GM19372 (cell line): ENCODE measurements around the gene CRB1.

Source experiments
- ATAC-seq: cut with Tn5 transposase; IDR thresholded peaks from one replicate; pipeline ENCODE4 v1.9.1; 2021; ENCODE audit warnings: mild to moderate bottlenecking, low read depth, moderate library complexity; ENCODE audit not compliant: unreplicated experiment

Gene CRB1

GRCh38 chr1:197342044-197342565 lies 74.1 kb downstream of the CRB1 start:
- ATAC-seq, result no peak

GRCh38 chr1:197342669-197343068 lies 74.6 kb downstream of the CRB1 start:
- no peak for ATAC-seq

DNA sequence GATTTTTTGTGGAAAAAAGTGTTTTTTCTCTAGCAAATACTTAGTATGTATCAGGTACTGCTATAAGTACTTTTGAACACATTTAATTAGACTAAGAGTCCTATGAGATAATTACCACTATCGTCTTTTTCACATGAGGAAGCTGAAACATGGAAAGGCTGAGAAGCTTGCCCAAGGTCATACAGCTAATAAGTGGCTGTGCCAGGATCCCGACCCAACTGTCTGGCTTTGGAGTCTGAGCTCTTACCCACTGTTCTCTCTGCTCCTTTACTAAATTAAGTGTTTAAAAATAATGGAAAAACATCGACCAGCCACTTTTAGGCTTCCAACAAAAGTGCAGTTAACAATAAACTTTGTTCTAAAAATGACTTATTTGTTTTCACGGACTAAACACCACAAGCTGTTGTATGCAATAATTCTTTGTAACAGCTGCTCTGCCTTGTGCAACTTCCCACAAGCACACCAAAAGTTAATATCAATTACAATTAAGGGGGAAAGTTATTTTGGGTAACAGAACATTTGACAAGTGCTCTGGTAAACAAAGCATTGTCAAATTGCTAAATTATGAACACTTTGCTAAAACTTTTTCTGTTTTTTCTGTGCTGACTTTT lies 75.7 kb downstream of the CRB1 start:
- no peak for ATAC-seq

DNA sequence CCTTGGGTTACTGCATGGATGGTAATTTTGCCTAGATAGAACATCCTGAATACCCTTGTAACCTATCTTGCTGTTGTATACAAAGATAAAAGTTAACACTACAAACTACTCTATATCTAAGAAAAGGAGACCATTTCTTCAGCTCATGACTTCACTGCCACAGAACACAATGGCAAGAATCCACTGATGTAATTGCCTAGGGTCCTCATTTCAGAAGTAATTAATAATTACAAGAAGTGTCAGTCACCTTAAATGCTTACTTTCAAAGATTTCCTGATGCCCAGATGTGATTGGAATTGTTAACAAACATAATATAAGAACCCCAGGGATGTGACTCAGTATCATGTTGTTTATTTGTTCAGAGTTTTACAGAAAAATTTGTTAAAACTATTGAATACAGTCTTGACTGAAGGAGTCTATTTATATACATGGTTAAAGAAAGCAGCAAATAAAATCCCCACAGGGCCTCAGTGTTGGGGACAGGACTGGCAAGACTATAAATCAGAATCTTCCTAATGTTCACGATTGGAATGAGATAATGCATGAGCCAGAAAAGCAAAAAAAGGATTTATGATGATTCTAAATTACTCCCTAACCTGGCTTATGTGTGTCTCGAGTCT lies 83.9 kb downstream of the CRB1 start:
- ATAC-seq, result no peak

GRCh38 chr1:197355248-197355995 lies 87.4 kb downstream of the CRB1 start:
- no peak for ATAC-seq

GRCh38 chr1:197356723-197357533 lies 88.9 kb downstream of the CRB1 start:
- ATAC-seq, result peak; percentile 59

GRCh38 chr1:197358959-197359358 lies 90.9 kb downstream of the CRB1 start:
- ATAC-seq, result no peak

GRCh38 chr1:197360068-197360467 lies 92.0 kb downstream of the CRB1 start:
- no peak for ATAC-seq

DNA sequence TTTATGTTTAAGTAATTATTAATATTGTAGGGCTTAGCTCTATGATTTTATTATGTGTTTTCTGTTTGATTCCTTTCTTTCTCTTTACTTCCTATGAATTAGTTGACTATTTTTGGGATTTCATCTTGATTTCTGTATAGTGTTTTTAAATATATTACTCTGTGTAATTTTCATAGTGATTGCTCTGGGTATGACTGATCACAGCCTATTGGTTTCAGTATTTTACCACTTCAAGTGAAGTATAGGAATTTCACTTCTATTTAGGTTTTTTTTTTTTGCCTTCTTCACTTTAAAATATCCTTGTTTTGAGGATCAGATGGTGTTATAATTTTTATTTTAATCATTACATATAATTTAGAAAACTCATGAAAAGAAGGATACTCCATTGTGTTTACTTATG lies 94.8 kb downstream of the CRB1 start:
- no peak for ATAC-seq

DNA sequence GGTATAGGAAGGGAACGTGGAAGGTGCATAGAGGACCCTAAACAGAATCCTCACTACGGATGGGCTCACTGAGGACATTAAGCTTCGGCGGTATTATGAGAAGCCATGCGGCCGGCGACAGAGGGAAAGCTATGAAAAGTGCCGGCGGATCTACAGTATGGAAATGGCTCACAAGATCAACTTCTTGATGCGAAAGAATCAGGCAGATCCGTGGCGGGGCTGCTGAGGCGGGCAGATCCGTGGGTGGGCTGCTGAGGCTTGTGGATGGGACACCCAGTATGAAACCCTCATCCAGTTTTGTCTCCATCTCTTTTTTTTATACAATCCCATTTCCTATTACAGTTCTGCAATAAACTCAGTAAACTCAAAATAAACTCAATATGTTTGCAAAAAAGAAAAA lies 95.8 kb downstream of the CRB1 start:
- ATAC-seq, result no peak

- ATAC-seq, result no peak
Observed at GRCh38 chr1:197366996-197367395, 98.9 kb downstream of the CRB1 start.

DNA sequence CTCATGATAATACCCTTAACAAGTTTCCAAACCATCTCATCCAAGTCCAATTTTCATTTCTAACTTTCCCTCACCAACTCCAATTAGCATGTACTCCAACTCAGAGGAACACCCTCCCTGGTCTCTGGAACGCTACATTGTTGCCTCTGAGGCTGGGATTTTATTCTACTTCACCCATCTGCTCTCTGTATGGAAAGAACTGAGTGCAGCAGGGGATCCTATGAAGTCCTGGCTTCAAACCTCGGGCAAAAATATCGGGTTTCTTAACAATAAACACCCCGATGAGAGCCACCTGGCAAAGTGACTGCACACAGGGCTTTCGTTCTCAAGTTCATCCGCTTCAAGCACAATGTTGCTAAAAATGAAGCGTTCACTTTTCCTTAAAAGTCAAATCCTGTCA lies 99.6 kb downstream of the CRB1 start:
- ATAC-seq, result no peak

- no peak for ATAC-seq
Observed at GRCh38 chr1:197374428-197374827, 106.4 kb downstream of the CRB1 start.

DNA sequence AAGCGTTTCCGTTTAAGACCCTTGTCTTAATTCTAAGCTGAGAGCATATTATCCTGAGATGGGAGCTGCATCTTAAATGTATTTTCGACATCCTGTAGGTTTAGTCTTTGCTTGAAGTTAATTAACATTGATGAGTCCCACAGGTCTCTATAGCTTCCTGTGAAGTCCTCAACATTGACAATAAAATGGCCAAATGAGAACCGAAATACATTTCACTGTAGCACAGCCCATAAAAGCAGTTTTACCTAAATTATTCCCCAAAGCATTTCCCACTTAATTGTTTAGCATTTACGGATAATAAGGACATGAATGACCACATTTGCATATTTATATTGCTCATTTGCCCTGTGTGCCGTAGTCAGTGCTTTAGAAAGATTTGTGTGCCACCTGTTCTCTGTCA lies 116.4 kb downstream of the CRB1 start:
- no peak for ATAC-seq

DNA sequence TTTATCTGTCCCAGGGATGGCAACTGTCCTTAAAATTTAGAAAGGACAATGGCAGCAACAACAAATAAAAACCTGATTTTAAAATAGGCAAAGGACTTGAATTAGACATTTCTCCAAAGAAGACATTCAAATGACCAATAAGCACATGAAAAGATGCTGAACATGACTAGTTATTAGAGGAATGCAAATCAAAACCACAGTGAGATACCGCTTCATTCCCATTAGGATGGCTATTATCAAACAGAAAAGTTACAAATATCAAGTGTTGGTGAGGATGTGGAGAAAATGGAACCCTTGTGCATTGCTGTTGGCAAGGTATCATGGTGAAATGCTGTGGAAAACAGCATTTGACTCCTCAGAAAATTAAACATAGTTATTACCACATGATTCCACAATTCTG lies 120.7 kb downstream of the CRB1 start:
- no peak for ATAC-seq

DNA sequence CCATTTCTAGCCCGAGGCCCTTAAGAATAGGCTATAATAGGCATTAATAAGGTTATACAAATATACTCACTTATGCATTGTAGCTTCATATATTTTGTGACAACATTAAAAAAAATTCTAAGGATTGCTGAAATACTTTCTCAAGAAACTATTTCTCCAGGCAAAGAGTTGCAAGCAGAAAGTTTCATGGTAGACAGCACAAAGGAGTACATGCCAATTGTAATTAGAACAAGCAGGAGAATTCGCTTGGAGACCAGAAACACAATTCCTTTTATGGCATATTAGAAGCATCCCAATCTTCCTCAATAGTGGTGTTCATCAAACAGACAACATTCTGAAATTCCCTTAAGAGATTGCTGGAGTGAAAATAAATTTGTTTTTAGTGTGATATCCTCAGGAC lies 122.8 kb downstream of the CRB1 start:
- ATAC-seq, result no peak

DNA sequence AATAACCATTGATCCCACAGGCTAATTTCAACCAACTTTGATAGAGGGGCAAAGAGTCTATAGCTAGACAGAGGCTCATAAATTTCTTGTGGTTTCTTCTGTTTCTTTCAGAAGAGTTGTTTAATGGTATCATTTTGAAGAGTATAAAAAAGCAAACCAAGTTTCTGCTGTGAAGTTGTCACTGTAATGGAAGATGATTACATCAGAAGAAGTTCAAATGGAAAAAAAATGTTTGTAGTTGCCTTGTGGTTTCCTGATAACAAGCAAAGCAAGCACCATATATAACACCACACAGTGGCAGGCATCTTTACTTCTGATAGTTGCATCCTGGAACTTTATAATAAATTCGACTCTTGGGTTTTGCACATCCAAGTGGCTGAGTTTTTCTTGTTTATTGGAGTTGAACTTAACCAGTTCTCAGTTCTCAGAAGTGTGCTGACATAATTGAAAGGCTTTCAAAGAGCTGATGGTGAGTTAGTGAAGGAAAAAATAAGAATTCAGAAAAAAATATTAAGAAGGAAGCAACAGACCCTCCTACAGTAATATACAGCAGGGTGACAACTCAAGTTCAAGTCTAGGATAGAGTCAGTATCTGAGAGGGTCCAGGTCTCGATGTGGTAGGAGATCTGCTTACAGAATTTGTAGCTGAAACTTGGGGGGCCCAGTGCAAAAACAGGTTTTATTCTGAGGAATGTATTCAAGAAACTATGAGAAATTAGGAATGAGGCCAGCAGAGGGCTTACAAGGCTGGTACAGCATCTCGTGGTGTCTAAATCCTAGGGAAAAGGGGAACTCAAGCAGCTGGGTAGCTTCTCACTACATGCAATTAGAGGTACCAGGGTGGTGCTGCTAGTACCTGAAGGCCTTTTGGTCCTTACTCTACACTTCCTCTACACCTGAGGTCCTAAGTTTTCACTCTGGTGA lies 123.5 kb downstream of the CRB1 start:
- ATAC-seq, result no peak

- ATAC-seq, result no peak
Observed at GRCh38 chr1:197392541-197392940, 124.5 kb downstream of the CRB1 start.

DNA sequence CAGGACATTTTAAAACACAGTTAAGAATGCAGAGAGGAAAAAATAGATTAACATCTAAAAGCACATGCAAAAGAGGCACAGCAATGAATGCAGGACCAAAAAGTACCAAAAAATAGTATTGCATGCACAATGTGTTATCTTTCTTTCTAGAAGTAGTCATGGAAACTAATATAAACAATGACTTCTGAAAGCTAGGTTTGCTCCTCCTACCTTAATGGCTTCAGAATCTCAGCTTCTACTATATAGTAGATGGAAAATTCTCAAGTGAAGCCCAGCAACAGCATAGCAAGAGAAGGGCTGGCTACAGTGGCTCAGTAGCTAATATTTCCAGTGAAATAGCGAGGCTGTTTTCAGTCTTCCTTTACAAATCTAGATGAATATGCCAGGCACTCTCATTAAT lies 125.1 kb downstream of the CRB1 start:
- ATAC-seq, result no peak

DNA sequence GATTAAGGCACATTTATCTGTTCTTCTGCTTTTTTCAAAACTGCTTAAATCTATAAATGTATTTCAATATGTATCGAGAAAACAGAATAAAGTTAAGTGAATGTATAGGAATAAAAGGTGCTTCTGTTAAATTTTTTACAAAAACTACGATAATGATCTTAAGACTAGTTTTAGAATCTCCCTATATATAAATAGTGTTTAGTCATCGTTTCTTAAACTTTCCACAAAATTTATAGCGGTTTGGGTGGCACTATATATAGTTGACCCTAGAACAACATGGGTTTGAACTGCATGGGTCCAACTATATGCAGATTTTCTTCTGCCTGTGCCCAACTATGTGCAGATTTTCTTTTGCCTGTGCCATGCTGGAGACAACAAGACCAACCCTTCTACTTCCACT lies 125.7 kb downstream of the CRB1 start:
- ATAC-seq, result no peak
